DMS114 treated with DMSO at 0.1 percent for 48 hours (cell line): ENCODE measurements around the gene TSPAN3.

ENCODE experiments used
- DNase-seq: peaks from one replicate; lab custom pipeline; 2025; ENCODE audit not compliant: unreplicated experiment; lab: John Stamatoyannopoulos, UW

The TSPAN3 gene

DNA sequence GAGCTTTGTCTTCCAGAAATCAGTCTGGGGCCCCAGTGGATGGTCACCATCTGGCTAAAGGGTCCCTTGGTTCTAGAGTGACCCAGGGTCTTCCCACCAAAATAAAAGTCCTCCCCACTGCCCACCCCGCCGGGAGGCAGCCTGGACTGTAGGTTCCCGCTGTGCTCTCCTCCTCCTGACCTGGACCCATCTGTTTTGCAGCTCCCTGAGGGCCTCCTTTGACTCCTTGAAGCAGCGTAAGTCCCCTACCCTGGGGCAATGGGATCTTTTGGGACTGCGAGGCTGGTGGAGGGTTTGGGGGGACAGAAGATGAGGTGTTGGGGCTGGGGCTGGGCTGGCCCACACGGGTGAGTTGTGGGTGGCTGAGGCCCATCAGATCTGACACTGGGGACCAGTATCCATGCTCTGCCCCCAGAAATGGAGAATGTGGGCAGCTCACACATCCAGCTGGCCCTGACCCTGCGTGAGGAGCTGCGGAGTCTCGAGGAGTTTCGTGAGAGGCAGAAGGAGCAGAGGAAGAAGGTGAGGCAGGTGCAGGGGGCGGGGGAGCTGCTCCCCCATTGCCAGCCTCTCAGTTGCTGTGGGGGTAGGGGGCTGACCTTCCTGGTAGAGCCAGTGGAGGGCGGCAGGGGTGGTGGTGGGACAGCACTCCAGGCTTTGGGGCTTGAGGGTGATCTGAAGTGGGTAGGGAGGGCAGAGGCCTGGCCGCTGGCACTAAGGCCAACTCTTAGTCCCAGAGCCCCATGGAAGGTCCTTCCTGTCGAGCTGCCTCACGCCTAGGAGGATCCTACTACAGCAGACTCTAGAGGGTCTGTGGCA lies 45.6 kb downstream of the TSPAN3 start:
- DNase-seq: no peak

DNA sequence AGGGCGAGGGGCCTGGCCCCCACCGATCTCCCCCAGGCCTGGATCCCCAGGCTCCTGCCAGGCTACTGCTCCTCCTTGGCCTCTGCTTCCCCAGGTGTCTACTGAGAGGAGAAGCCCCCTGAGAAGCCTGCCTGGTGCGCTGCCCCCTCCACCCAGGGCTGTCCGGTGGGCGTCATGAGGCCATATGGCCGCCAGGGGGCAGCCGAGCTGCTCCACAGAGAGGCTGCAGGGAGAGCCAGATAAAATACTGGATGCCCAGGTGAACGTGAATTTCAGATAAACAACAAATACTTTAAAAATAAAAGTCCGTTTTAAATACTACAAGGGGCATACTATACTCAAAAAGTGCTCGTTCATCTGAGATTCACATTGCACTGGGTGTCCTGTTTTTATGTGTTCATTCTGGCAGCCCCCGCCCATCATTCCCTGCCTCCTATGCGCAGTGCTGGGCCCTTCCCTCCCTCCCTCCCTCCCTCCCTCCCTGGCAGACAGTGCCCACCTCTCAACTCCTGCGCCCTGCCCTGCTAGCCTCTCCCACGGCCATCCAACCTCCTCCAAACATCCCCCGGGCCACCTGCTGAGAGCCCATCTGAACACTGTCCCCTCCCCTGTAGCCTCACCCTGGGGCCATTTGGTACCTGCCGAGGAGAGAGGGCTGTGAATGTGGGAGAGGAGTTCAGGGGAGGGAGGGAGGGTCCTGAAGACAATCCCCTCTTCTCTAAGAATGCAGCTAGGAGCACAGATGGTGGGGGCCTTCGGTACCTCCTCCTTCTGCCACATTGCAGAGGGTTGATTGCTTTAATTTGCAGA lies 46.4 kb downstream of the TSPAN3 start:
- DNase-seq: peak; percentile 20

DNA sequence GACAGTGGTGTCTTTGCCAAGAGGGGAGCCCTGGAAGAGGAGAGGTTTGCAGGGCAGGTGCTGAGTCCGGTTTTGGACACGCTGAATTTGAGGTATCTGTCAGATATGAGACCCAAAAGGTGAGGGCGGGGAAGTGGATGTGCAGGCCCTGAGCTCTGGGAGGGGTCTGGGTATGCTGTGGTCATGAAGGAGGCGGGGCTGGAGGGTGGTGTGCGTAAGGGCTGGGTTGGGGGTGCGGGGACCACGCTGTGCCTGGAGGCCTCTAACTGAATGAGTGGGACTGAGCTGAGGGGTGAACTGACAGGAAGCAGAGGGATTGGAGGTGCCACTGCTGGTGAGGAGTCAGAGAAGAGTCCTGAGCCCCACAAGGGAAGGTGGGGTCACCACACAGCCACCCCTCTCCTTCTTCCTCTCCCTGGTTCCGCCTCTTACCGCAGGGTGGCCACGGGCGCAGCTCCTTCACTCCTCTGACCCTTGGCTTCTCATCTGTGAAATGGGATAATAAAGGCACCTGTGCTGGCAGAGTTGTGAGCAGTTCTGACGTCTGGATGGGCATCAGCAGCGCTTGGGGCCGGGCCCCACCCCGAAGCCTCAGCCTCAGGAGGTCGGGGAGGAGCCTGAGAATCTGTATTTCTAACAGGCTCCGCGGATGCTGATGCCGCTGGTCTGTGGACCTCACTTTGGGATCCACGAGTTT lies 47.2 kb downstream of the TSPAN3 start:
- no peak for DNase-seq

DNA sequence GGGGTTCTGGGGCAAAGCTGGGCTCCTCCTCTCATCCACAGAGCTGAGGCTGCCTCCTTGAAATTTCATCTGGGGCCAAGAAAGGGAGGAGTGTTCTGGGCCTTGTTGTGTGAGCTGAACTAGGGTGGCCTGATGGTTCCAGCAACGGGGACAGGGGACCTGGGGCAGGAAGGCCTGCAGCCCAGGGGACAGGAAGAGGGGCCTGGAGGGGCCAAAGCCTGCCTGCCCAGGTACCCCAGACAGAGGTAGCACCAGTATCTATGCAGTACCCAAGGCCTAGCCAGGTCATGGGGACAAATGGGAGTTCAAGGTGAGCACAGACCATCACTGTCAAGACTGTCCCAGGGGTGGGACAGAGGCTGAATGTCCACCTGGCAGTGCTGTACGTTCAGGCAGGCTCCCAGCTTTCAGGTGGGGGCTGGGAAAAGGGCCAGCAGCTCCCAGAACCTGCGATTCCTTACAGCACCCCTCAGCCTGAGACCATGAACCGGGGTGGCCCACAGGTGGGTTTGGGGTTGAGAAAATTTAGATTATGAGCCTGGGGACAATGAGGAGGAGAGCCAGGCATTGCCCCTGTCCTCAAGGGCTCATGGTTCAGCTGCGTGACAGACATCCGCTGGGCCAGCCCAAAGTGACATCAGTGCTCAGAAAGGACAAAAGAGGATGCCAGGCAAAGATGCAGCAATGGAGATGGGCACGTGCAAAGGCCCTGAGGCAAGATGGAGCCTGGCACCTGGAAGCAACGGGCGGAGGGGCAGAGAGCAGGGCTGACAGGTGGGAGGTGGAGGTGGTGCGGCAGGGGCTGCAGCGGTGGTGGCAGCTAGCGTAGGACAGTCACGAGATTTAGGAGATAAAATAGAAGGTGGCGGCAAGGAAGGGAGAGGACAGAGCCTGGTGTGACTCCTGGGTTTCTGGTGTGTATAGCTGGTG lies 48.0 kb downstream of the TSPAN3 start:
- DNase-seq: no peak

DNA sequence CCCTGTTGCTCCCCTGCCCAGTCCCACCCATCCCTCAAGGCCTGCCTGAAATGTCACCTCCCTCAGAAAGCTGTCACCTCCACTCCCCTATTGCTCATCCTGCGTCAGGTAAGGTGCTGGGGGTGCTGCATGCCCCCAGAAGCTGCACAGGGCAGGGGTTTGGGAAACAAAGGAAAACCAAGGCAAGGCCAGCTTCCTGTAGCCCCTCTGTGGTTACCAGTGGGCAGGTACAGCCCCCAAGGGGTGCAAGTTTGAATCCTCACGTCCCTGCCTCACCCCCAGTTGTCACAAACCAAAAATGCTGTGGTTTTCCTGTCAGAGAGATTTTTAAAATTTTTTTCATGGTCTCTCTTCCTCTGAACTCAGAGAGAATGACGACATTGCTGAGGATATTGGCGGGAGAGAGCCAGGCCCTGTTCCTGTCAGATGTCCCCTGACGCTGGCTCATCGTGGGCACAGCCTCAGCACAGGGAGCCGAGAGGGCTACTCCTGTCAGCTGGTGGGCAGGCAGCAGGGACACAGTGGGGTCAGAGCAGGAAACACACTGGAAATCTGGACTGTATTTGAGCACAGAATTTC lies 49.0 kb downstream of the TSPAN3 start:
- no peak for DNase-seq

DNA sequence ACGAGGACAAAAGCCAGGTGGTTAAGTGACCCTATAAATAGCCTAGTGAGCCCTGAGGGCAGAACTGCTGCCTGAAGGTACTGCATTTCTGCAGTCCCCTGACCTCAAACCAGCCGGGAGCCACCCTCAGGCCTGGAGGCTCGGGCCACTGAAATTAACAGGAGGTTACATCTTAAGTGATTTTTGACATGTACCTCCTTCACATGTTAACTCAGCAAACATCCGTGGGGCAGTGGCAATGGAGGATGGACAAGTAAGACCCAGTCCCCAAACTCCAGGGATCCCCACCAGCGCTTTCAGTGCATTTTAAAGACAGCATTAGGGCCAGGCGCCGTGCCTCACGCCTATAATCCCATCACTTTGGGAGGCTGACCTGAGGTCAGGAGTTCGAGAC lies 49.8 kb downstream of the TSPAN3 start:
- no peak for DNase-seq

DNA sequence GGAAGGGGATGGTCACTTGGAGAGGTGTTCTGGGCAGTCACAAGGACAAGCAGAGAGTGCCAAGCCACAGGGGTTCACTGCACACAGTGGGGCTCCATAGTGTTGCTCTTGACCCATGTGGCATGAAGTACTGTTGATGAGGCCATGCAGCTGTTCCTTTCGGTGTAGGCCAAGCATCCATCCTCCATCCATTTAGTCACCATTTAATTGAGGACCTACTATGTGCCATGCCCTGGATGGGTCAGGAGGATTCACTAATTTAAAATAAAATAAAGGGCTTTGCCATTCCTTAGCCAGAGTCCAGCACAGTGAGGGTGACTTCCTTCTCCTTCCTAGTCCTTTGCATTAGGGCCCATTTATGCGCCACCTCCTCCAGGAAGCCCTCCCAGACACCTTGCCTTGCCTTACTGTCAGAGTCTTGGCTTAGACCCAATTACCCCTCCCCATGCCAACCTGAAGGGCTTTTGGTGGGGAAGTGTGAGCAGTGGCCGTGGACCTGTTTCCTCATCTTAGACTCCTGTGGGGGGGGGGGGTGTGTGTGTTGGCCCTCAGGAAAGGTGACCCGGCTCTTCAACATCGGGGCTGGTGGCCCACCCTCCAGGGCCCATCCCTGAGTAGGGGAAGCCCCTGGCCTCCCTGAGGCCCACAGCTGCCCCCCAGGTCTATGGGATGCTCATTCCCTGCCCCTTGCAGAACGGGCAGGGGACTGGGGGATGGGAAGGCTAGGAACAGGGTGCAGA lies 50.4 kb downstream of the TSPAN3 start:
- no peak for DNase-seq

DNA sequence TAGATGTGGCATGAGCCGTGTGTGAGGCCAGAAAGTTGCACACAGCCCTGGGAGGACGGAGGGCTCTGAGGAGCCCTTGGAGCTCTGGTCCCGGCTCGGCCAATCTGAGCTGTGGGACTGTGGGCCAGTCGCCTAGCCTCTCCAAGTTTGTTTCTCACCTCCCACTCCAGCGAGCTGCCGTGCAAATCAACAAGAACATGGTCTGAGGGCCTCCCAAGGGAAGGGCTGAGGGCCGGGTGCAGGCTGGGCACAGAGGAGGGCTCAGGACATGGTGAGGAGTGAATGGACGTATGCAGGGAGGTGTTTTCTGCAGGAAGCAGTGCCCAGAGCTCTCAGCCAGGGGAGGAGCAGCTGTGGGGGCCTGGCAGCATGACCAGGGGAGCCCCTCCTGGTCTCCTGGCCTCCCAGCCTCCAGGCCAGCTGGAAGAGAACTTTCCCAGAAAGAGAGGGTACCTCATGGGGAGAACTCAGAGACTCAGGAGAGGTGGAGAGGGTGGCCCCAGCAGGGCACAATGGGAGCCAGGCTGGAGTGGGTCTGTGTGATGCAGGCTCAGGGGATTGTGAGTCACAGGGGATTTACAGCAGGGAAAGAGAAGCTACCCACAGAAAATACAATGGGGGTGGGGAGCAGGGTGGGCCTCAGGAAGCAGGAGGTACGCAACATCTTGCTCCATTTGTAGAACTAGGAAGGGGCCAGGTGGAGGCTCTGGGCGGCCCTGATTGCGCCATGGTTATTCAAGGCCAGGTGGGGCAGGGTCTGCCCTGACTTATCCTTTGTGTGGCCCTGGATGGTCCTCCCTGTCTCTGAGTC lies 51.2 kb downstream of the TSPAN3 start:
- no peak for DNase-seq

DNA sequence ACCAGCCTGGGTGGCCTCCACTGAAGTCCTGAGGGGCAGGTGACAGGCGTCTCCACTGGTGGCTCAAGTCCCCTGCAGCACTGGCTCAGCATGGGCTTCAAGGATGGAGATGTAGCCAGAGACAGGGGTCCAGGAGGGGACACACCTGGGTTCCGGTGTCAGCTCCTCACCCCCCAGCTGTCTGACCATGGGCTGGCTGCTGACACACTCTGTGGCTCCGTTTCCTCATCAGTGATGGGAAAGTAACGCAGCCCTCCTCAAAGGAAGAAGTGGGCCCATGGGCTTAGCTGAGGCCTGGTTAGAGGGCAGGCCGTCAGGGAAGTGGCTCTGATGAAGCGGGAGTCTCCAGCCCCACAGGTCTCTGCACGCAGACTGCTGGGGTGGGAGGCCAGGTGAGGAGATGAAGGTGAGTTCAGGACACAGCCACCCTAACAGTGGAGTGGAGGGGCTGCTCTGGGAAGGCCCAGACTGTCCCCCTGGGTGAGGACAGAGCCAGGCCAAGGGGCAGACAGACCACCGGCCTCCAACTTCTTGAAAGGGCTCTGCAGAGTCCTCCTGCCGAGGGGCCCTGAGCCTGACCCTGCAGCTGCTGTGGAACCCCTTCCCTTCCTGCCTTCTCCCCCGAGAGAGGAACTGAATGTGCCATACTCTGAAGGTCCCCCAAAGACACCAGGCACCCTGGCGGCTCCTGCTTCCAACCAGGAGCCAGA lies 52.0 kb downstream of the TSPAN3 start:
- no peak for DNase-seq

DNA sequence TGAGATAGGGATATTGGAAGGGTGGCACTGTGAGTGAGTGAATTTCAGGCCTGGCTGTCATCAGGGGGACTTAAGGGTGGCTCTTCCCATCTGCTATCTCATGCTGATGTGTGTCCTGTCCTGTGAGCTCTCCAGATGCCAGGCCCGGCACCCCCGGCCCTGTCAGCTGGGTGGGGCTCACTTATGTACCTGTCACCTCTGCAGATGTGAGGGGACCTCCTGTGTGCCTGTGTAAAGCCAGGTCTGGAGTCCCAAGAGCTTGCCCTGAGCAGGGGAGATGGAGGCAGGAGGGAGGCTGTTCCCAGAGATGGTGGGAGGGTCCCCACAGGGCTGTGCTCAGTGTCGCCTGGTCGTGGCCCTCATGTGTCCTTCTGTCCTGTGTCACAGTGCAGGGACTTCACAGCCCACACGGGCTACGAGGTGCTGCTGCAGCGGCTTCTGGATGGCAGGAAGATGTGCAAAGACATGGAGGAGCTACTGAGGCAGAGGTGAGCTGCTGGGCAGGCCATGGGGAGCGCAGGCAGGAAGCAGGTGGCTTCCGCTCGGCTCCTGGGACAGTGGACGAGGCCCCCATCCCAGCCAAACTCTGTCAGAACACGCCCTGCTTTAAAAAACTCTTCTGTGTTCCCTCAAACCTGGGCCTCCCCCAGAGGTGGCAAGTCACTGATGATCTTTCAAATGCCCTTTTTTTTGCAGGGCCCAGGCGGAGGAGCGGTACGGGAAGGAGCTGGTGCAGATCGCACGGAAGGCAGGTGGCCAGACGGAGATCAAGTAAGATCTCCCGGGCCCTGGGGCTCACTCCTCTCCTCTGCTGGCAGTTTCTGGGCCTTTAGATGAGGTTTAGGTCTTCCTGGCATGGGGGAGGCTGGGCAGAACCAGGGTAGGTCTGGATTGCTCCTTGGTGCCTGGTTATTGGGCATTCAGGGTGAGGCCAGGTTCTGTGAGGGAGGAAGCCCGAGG lies 52.9 kb downstream of the TSPAN3 start:
- no peak for DNase-seq

DNA sequence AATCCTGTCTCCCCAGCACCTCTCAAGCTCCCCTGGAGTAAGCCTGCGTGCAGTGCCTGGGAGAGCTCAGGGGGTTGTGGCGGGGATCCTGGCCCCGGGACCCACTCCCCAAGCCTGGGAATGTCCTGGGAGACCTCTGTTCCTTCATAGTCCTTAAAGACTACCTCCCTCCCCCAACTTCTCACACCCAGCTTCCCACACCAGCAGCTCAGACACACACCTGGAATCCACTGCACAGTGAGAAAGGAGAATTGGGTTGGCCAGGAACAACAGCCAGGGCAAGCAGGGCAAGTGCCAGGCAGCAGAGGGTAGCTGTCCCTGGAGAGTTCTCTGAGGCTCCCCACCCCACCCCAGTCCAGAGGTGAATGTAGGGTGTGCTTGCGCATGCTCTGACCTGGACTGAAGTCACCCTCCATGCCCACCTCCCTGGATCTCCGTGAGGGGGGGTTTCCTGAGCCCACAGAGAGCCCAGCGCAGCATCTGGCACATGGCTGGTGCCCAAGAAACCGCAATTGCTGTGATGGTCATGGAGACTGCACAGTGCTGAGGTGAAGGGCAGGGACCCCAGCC lies 53.7 kb downstream of the TSPAN3 start:
- DNase-seq: no peak

DNA sequence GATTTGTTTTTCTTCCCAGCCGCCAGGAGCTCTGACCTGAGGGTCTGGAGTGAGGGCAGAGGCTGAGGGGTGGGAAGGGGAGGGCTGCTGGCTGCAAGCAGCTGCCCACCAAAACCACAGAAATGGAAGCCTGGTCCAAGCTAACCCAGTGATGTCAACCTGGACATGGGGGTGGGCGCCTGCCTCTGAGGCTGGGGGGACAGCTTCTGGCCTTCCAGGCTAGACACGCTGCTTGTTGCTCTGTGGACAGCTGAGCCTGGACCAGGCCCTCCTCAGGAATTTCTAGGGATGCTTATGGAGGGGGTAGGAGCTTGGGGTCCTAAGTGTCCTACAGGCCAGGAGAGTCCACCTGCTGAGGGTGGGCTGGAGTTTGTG lies 54.6 kb downstream of the TSPAN3 start:
- DNase-seq: no peak

DNA sequence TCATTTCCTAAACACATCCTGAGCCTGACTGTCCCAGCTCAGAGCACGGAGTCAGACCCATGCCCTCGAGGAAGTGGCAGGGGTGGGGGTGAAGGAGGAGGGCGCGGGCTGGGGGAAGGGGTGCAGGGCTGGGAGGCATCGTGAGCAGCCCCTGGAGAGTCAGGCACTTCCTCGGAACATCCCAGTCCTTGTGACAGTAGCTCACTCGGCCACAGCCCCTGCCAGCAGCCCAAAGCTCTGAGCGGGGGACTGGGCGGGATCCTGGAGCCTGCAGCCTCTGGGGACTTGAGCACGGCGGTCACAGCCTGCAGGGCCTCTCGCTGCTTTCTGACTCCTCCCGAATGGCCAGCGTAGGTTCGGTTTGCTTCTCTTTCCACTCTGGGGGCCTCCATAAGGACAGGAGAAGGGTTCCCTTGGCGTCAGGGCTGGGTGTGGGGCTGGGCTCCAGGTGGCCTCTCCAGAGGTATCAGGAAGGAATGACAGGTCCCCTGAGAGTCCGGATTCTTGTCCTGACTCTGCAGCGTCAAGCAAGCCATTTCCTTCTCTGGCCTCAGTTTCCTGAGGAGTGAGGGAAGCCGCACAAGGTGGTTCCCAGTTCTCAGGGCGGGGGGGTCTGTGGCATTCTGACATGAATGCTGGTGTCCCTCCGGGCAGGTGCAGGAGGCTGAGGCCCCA lies 55.1 kb downstream of the TSPAN3 start:
- no peak for DNase-seq

DNA sequence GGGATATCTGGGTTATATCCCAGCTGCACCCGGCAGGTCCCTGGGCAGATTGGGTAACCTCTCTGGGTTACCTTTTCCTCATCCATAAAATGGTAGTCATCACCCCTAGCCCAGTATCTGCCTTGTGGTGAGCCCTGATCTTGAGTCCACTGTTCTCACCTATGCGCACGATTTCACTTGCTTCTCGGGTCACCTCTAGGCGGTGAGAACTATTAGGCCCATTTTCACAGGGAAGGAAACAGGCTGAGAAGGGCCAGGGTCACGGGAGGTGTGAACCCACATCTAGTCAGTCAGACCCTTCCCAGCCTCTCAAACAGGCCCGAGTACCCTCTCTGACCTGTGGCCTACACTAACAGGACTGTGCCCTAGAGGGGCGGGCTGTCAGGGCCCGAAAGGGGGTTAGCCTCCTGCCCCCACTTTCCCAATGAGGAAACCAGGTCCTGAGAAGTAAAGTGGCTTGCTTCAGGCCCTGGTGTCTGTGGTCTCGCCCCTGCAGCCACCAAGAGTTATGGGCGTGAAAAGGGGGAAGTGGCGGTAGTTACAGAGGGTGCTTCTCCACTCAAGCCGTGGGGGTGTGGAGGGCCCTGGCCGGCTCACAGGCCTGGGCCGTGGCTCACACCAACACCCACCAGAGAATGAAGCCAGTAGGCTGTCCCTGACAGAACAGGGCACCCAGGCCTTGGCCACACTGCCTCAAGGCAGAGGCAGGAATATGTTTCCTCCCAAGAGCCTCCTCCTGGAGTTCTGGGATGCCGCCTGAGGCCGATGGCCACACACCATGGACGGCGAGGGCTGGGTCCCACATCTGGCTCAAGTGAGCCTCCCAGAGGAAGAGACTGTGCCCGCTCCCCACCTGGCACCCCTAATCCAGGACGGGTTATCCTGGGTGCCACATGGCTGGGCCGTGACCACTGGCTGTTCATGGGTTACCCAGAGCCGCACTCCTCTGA lies 56.5 kb downstream of the TSPAN3 start:
- no peak for DNase-seq

DNA sequence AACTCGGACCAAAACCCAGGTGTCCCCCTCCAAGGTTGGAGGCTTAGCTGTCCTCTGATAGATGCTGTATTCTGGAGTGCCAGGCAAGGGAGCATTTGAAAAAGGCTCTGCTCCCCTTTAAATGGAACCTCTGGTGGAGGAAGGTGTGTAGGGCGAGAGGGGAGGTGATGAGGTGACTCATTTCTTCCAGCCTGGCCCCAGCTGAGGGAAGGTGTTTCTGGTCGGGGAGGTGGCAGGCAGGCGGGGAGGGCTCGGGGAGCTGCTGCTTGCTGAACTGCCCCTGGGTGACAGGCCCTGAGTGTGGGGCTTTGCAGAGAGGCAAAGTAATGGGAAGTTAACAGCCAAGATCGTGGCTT lies 57.2 kb downstream of the TSPAN3 start:
- no peak for DNase-seq
